Neural cell (in vitro differentiated cells): ENCODE measurements around the gene MAPK7. TPM values are rescaled to one million over a fixed set of nuclear protein-coding genes. Genes with fewer than 3 reads are reported as not detected.

Experiments
- H2AFZ ChIP-seq: fragments of 200-600, 300-800 bp; sonication (generic), shearing (Covaris generic); 2 replicates; pipeline ENCODE4 v1.6.0; 2014; ENCODE audit warnings: low read depth, mild to moderate bottlenecking, antibody characterized with exemption, low read length, moderate library complexity
- H3F3A ChIP-seq: fragments of 200-600 bp; shearing (Covaris generic); 2 replicates; pipeline ENCODE4 v1.6.1; 2016; ENCODE audit warnings: mild to moderate bottlenecking, moderate library complexity, mixed read lengths, antibody characterized with exemption, low read length; ENCODE audit not compliant: insufficient read depth, poor library complexity, severe bottlenecking
- H3K27ac ChIP-seq: fragments of 200-600, 300-800 bp; sonication (generic), shearing (Covaris generic); 2 replicates; pipeline ENCODE4 v1.5.1; 2014; ENCODE audit warnings: mild to moderate bottlenecking, low read length, moderate library complexity
- H3K27me3 ChIP-seq: fragments of 300-800, 200-600 bp; sonication (generic), shearing (Covaris generic); 2 replicates; pipeline ENCODE4 v1.6.0; 2014; ENCODE audit warnings: mild to moderate bottlenecking, low read depth, low read length, moderate library complexity; ENCODE audit not compliant: insufficient read depth
- H3K36me3 ChIP-seq: fragments of 300-800, 200-600 bp; sonication (generic), shearing (Covaris generic); 2 replicates; pipeline ENCODE4 v1.5.1; 2014; ENCODE audit warnings: mild to moderate bottlenecking, antibody characterized with exemption, low read length, moderate library complexity; ENCODE audit not compliant: insufficient read depth
- H3K4me2 ChIP-seq: fragments of 300-800, 200-600 bp; sonication (generic), shearing (Covaris generic); 2 replicates; pipeline ENCODE4 v1.6.0; 2014; ENCODE audit warnings: mild to moderate bottlenecking, low read length
- H3K4me3 ChIP-seq: fragments of 300-800, 200-600 bp; sonication (generic), shearing (Covaris generic); 2 replicates; pipeline ENCODE4 v1.5.1; 2014; ENCODE audit warnings: mild to moderate bottlenecking, low read length, moderate library complexity
- H3K79me2 ChIP-seq: fragments of 200-600 bp; shearing (Covaris generic); replicated peaks from 2 replicates; pipeline ENCODE4 v1.6.0; 2014; ENCODE audit warnings: mild to moderate bottlenecking, low read length, moderate library complexity; ENCODE audit not compliant: insufficient read depth
- H3K9ac ChIP-seq: fragments of 300-800, 200-600 bp; sonication (generic), shearing (Covaris generic); 2 replicates; pipeline ENCODE4 v1.6.1; 2016; ENCODE audit warnings: mild to moderate bottlenecking, low read length, mixed read lengths
- H3K9me2 ChIP-seq: fragments of 200-600 bp; shearing (Covaris generic); 2 replicates; pipeline ENCODE4 v1.6.1; 2016; ENCODE audit warnings: mild to moderate bottlenecking, low read length, mixed read lengths; ENCODE audit not compliant: insufficient read depth
- H3K9me3 ChIP-seq: fragments of 200-600, 300-800 bp; sonication (generic), shearing (Covaris generic); 2 replicates; pipeline ENCODE4 v1.6.1; 2016; ENCODE audit warnings: mild to moderate bottlenecking, mixed run types, low read length, moderate library complexity, mixed read lengths
- H4K20me1 ChIP-seq: fragments of 200-600 bp; shearing (Covaris generic); 2 replicates; pipeline ENCODE4 v1.6.1; 2016; ENCODE audit warnings: mild to moderate bottlenecking, mixed run types; ENCODE audit not compliant: insufficient read depth
- CTCF ChIP-seq: fragments of 450-650 bp; IDR thresholded peaks from 2 replicates; pipeline ENCODE4 v1.5.1; 2014; ENCODE audit warnings: antibody characterized with exemption, mild to moderate bottlenecking, moderate library complexity; ENCODE audit not compliant: poor library complexity, severe bottlenecking
- EP300 ChIP-seq: fragments of 450-650 bp; conservative IDR thresholded peaks from 2 replicates; pipeline ENCODE4 v1.6.1; 2014; ENCODE audit warnings: antibody characterized with exemption, mild to moderate bottlenecking, moderate library complexity; ENCODE audit not compliant: poor library complexity, severe bottlenecking
- EZH2 ChIP-seq: fragments of 200-600, 300-800 bp; shearing (Covaris generic), sonication (generic); IDR thresholded peaks from 2 replicates; pipeline ENCODE4 v1.6.1; 2014; ENCODE audit warnings: antibody characterized with exemption, low read length, borderline replicate concordance, mild to moderate bottlenecking; ENCODE audit not compliant: insufficient read depth, poor library complexity, severe bottlenecking
- MXI1 ChIP-seq: fragments of 450-650 bp; conservative IDR thresholded peaks from 2 replicates; pipeline ENCODE4 v1.6.1; 2014; ENCODE audit warnings: antibody characterized with exemption, mild to moderate bottlenecking; ENCODE audit not compliant: poor library complexity, severe bottlenecking
- POLR2AphosphoS5 ChIP-seq: IDR thresholded peaks from 2 replicates; pipeline ENCODE4 v1.6.1; 2012
- RAD21 ChIP-seq: fragments of 450-650 bp; conservative IDR thresholded peaks from 2 replicates; pipeline ENCODE4 v1.6.1; 2014; ENCODE audit warnings: antibody characterized with exemption, mild to moderate bottlenecking, moderate library complexity
- REST ChIP-seq: IDR thresholded peaks from 2 replicates; pipeline ENCODE4 v1.6.1; 2012; ENCODE audit warnings: borderline replicate concordance
- SMC3 ChIP-seq: fragments of 450-650 bp; conservative IDR thresholded peaks from 2 replicates; pipeline ENCODE4 v1.6.1; 2014; ENCODE audit warnings: antibody characterized with exemption, mild to moderate bottlenecking, moderate library complexity; ENCODE audit not compliant: poor library complexity
- TAF1 ChIP-seq: IDR thresholded peaks from 2 replicates; pipeline ENCODE4 v1.6.1; 2012; ENCODE audit warnings: low read depth
- polyA plus RNA-seq: library from polyadenylated mRNA; depleted of rRNA; stranded (reverse); fragments of >200 nt; gene quantifications from 2 replicates; pipeline ENCODE4 v1.2.3, GENCODE V29; 2014

Gene MAPK7
- polyA plus RNA-seq, 1 donor from 2014 or later: 18.8 TPM

GRCh38 chr17:19330271-19330670, 48.0 kb upstream of the MAPK7 start:
- H3K79me2 ChIP-seq: no peaks in the 10 kb centered on the region
- H3K27me3 ChIP-seq: no peaks in the 10 kb centered on the region
- no peaks in the 10 kb centered on the region for H4K20me1 ChIP-seq
- H3K9ac ChIP-seq: no peak overlapping the region
- peaks cover 4% of the 10 kb centered on the region for H3K36me3 ChIP-seq
- no peak for TF ChIP-seq SMC3
- TF ChIP-seq REST: no peak
- TF ChIP-seq POLR2AphosphoS5: no peak
- no peak for TF ChIP-seq CTCF
- TF ChIP-seq MXI1: no peak
- no peak for TF ChIP-seq TAF1
- no peak for TF ChIP-seq EP300
- no peak for TF ChIP-seq EZH2
- no peak for TF ChIP-seq RAD21
- H3K9me2 ChIP-seq: no peaks in the 10 kb centered on the region
- no peak overlapping the region for H3K4me2 ChIP-seq
- no peak overlapping the region for H3K4me3 ChIP-seq
- H2AFZ ChIP-seq: no peak overlapping the region
- no peaks in the 10 kb centered on the region for H3F3A ChIP-seq
- no peaks in the 10 kb centered on the region for H3K9me3 ChIP-seq
- H3K27ac ChIP-seq: no peak overlapping the region

- H3K79me2 ChIP-seq: no peaks in the 10 kb centered on the region
- H3K36me3 ChIP-seq: peaks cover 4% of the 10 kb centered on the region
- no peaks in the 10 kb centered on the region for H4K20me1 ChIP-seq
- H3K4me3 ChIP-seq: no peak overlapping the region
- no peak overlapping the region for H2AFZ ChIP-seq
- H3K9me2 ChIP-seq: no peaks in the 10 kb centered on the region
- H3K9me3 ChIP-seq: no peaks in the 10 kb centered on the region
- H3K27ac ChIP-seq: no peak overlapping the region
- no peak overlapping the region for H3K9ac ChIP-seq
- H3K27me3 ChIP-seq: no peaks in the 10 kb centered on the region
- no peak overlapping the region for H3K4me2 ChIP-seq
- H3F3A ChIP-seq: no peaks in the 10 kb centered on the region
- no peak for TF ChIP-seq SMC3
- no peak for TF ChIP-seq EZH2
- no peak for TF ChIP-seq EP300
- TF ChIP-seq REST: no peak
- no peak for TF ChIP-seq TAF1
- TF ChIP-seq RAD21: no peak
- no peak for TF ChIP-seq CTCF
- TF ChIP-seq MXI1: no peak
- no peak for TF ChIP-seq POLR2AphosphoS5
Observed at GRCh38 chr17:19331134-19331533, 47.2 kb upstream of the MAPK7 start.
